Measurements from ENCODE around the gene STAT3.

STAT3 gene

GRCh38 chr17:42290577-42290976 is 97.7 kb downstream of the STAT3 start:
- no peak for DNase-seq

GRCh38 chr17:42289611-42290181 is 98.5 kb downstream of the STAT3 start:
- DNase-seq: peak; percentile 38

GRCh38 chr17:42288803-42289610 is 99.2 kb downstream of the STAT3 start:
- DNase-seq: peak; percentile 46

DNA sequence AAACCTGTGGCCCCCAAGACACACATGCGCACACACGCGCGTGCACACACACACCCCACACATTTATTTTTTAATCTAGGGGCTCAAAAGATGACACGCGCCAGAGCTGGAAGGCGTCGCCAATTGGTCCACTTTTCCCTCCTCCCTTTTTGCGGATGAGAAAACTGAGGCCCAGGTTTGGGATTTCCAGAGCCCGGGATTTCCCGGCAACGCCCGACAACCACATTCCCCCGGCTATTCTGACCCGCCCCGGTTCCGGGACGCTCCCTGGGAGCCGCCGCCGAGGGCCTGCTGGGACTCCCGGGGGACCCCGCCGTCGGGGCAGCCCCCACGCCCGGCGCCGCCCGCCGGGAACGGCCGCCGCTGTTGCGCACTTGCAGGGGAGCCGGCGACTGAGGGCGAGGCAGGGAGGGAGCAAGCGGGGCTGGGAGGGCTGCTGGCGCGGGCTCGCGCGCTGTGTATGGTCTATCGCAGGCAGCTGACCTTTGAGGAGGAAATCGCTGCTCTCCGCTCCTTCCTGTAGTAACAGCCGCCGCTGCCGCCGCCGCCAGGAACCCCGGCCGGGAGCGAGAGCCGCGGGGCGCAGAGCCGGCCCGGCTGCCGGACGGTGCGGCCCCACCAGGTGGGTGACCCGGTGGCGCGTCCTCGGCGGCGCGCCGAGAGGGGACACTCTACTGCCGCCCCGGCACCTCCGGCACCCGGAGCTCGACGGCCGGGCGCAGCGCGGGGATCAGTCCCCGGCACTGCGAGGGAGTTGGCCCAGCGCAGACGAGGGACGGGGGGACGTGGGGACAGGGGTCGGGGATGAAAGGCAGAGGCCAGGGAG is 100.1 kb downstream of the STAT3 start, which contains the start of gene STAT5A:
Gene STAT5A (plus strand): TSS at position 522 of the 826 bp plus-strand sequence. CDS start 914 bp downstream, outside the sequence.
- DNase-seq: peak; percentile 83

GRCh38 chr17:42287305-42287976 is 100.8 kb downstream of the STAT3 start:
- peak; percentile 52 for DNase-seq

DNA sequence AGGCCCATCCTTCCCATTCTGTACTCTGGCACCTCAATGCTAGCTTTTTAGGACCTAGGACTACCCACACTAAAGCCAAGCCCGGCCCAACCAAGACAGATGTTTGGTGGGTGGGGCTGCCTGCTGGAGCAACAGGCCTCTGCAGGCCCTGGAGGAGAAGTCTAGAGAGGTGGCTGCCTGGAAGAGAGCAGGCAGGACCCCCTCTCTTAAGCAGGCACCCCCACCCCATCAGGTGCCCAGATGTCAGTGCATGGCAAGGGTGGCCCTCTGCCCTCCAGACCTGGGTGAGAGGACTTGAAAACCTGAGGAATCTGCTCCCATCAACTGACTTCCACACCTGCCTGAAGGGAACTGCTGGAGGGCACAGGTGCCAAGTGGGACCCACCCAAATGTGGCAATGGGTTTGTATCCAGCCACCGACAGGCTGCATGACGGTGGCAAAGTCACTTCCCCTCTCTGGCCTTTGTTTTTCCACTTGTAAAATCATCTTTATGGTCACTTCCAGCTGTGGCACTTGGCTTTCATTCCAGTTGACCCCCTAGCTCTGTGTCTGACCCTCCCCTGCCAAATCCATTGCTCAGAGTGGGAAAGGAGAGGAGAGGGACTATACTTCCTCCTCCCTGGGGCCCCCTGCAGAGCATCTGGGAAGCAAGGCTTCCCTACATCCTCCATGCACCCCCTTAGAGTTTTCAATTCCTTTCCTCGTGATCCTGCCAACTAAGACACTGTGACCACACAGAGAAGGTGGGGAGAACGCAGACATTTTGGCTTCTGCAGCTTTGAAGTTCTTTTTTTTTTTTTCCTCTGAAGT is 101.6 kb downstream of the STAT3 start:
- no peak for DNase-seq

DNA sequence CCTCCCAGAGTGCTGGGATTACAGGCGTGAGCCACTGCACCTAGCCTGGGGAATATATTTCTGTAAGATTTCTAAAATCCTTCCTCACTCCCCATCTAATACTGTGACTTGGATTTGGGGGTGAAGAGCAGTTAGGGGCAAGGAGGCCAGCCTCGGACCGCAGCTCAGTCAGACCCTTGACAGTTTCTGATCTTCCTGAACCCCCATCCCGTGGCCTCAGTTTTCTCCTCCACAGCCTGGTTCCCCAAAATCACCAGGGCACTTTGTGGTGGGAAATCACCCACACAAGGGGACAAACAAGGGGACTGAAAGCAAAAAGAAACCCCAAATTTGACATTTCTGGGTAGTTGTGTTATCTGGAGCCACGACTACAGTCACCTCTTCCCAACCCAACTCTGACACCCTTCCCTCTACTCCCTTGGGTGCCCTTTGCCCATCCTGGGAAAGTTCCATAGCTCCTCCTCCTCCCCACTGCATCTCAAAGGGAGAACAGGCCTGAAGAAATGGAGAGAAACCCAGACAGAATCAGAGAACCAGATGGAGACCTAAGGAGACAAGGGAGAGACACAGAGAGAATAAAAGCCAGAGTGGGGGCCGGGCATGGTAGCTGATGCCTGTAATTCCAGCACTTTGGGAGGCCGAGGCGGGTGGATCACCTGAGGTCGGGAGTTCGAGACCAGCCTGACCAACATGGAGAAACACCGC is 102.7 kb downstream of the STAT3 start:
- no peak for DNase-seq

GRCh38 chr17:42284566-42284965 is 103.7 kb downstream of the STAT3 start:
- DNase-seq: no peak

DNA sequence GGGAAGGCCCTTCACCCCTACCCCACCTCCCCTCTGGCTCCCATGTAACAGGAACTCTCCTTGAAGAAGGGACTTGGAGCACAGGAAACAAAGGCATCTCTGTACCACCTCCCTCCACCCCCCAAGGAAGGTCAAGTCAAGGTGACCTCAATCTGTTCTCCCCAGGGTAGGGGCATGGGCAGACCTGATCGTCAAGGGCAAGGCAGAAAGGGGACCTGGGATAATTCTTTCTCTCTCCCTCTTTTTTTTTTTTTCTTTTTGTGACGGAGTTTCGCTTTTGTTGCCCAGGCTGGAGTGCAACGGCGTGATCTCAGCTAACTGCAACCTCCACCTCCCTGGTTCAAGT is 104.2 kb downstream of the STAT3 start:
- no peak for DNase-seq

GRCh38 chr17:42283241-42284023 is 104.8 kb downstream of the STAT3 start:
- DNase-seq: no peak

- DNase-seq: no peak
These were observed 105.7 kb downstream of the STAT3 start for GRCh38 chr17:42282478-42283080.

DNA sequence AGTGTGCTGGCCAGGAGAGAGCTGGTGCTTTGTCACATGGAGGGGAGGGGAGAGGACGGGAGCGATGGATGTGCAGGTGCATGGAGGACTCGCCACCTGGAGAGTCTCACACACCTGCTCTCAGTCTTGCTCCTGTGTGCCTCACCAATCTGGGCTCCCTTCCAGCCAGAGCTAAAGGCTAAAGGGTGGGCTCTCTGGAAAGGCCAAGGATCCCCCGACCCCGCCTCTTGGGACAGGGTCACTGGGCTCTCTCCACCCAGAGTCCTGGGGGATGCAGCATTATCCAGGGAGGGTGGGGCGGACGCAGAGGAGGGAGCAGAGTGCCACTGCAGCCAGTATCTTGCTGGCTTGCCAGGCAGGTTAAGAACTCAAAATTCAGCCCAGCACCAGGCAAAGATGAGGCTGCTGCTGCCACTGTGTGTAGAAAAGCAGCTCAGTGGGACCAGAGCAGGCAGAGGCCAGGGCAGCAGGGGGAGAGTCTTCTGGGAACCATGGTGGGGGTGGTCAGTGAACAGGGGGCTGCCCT is 106.6 kb downstream of the STAT3 start:
- DNase-seq: no peak

DNA sequence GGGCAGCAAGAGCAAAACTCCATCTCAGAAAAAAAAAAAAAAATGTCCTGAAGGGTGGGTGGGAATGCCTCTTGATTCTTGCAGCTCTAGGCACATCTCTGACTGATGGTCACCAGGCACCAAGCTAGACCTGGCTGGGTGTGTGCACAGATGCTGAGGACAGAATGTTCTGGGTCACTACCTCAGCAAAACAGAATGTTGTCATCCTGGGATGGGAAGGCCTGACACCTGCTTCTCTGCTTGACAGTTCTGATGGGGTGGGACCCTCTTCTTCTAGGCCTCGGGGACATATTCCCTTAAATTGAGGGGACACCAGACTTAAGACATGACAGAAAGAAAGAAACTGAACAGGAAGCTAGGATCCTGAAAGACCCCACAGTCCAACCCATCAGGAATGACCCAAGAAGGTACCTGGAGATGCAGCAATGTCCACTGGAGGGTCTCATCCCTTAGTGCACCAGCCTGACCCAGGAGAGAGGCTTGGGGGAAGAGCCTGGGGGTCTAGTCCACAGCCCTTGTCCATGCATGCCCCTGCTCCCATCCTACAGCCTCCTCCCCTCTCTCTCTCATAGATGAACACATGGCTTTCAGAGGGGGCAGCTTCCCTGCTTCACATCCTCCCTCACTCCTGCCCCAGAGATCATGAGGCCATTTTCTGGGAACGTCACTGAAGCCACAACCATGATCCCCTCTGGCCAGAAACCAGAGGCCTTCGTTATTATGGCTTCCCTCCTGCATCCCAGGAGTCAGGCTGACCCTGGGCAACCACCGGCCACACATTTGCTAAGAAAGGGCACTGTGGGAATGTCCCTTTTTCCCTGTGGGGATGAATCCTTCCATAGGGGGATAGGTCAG is 108.2 kb downstream of the STAT3 start:
- no peak for DNase-seq

- DNase-seq: no peak
These were observed 110.9 kb downstream of the STAT3 start for GRCh38 chr17:42277342-42277712.

GRCh38 chr17:42276609-42277341 is 111.5 kb downstream of the STAT3 start:
- DNase-seq: peak; percentile 63

DNA sequence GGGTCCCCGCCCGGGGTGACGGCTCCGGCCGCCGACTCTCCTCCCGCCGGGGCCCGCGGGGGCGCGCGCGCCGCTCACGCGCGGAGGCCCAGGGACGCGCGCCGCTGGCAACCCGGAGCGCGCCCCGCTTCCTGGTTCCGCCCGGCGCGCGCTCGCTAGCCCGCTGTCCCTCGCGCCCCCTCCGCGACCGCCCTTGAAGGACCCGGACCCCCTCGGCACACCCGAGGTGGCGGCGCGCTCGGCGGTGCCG is 112.0 kb downstream of the STAT3 start, which contains the start of gene STAT5B:
Gene STAT5B (minus strand): TSS at position 33 of the 250 bp plus-strand sequence. CDS start 44,264 bp downstream, outside the sequence.
- DNase-seq: peak; percentile 70

DNA sequence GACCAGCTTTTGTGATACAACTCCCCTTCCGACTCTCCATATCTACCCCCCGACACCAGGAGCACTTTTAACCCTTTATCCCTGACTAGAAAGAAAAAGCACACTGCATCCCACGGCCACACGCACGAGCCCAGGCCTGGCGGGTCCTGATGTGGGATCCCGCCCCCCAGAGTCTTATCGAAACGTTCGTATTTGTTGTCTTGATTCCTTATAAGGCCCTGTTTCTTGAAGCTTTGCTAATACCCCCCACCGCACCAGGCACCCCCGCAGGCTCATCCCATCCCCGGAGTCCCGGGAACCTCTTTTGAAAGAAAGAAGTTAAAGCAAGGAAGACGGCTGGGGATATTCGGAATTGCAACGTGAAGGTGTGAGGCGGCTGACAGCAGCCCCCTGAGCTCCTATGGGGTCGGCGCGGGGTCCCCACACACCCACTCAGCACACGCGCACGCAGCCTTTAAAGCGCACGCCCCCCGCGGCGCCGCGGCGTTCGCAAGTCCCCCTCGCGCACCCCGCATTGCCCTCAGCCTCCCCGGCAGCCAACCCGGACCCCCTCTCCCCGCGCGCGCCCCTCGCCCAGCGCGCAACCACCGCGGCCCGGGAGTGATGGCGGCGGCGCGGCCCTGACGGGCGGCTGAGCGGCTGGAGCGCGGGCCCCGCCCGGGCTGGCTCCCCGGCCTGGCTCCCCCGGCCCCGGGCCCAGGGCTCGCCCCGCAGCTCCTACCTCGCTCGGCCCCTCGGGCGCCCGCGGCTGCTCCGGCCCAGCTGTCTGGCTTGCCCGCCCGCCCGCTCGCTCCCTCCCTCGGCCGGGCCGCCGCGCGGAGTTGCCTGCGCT is 112.5 kb downstream of the STAT3 start:
- DNase-seq: peak; percentile 33

All from CD4-positive, alpha-beta T cell treated with Interleukin-15 for 1 hour (primary cell).